AG04450 (cell line): ENCODE measurements around the gene RMRP. TPM values are rescaled to one million over a fixed set of nuclear protein-coding genes. Genes with fewer than 3 reads are reported as not detected.

Source experiments
- CTCF ChIA-PET: fragments of 300-600, 350-600 bp; formaldehyde crosslinking; extraction: SDS; loops from one replicate; lab custom pipeline; 2022; ENCODE audit warnings: antibody characterized with exemption, inconsistent platforms; lab: Charles Lee
- POLR2A ChIA-PET: fragments of 350-600 bp; formaldehyde crosslinking; extraction: SDS; loops from one replicate; lab custom pipeline; 2021; ENCODE audit warnings: antibody characterized with exemption, inconsistent platforms; lab: Yijun Ruan, JAX
- DNase-seq: peaks from one replicate; pipeline ENCODE4 v3.0.0-alpha.2; 2011; ENCODE audit warnings: low read depth, low spot score
- H3K27ac ChIP-seq: one replicate; pipeline ENCODE4 v1.5.1; 2012; ENCODE audit warnings: low read depth, low read length, control low read depth
- H3K27me3 ChIP-seq: one replicate; pipeline ENCODE4 v1.6.0; 2012; ENCODE audit warnings: low read length; ENCODE audit not compliant: control insufficient read depth, insufficient read depth
- H3K4me3 ChIP-seq: 2 replicates; pipeline ENCODE4 v1.5.1; 2011; ENCODE audit warnings: mild to moderate bottlenecking, low read depth, low read length, control low read depth
- H3K9me3 ChIP-seq: 2 replicates; pipeline ENCODE4 v1.5.1; 2012; ENCODE audit warnings: low read length; ENCODE audit not compliant: control insufficient read depth, insufficient read depth
- polyA plus RNA-seq: library from polyadenylated mRNA; depleted of rRNA; stranded (reverse); fragments of >200 nt; gene quantifications from 2 replicates; pipeline ENCODE4 v1.2.3, GENCODE V29; 2011
- TF ChIP-seq, protein P1 (sequence below): IDR thresholded peaks from 2 replicates; pipeline ENCODE4 v1.5.1; 2011; ENCODE audit warnings: low read depth, low read length, control low read depth, inconsistent platforms

RMRP gene
- polyA plus RNA-seq, 1 experiment: 173 TPM

DNA sequence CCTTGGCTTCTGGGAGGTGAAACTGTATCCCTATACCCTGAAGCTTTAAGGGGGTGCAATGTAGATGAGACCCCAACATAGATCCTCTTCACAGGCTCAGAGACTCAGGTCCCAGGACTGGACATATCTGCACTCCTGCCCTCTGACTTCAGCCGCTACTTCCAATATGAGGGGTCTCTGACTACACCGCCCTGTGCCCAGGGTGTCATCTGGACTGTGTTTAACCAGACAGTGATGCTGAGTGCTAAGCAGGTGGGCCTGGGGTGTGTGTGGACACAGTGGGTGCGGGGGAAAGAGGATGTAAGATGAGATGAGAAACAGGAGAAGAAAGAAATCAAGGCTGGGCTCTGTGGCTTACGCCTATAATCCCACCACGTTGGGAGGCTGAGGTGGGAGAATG, 21.3 kb upstream of the RMRP start:
- TF ChIP-seq, protein P1, sequence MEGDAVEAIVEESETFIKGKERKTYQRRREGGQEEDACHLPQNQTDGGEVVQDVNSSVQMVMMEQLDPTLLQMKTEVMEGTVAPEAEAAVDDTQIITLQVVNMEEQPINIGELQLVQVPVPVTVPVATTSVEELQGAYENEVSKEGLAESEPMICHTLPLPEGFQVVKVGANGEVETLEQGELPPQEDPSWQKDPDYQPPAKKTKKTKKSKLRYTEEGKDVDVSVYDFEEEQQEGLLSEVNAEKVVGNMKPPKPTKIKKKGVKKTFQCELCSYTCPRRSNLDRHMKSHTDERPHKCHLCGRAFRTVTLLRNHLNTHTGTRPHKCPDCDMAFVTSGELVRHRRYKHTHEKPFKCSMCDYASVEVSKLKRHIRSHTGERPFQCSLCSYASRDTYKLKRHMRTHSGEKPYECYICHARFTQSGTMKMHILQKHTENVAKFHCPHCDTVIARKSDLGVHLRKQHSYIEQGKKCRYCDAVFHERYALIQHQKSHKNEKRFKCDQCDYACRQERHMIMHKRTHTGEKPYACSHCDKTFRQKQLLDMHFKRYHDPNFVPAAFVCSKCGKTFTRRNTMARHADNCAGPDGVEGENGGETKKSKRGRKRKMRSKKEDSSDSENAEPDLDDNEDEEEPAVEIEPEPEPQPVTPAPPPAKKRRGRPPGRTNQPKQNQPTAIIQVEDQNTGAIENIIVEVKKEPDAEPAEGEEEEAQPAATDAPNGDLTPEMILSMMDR: no peak
- no peak for DNase-seq
- Histone ChIP-seq H3K4me3 (no peak overlapping the region), H3K9me3 (no peaks in the 10 kb centered on the region; the same call in 1 of the 2 replicates), H3K27me3 (no peaks in the 10 kb centered on the region), H3K27ac (no peak overlapping the region)
- ChIA-PET CTCF (interaction anchor here (1.3 to 2.0 kb wide), 3 partner anchors 15 to 18 kb away, joined by 3 to 8 read pairs (median 6); partner anchors contain the start of gene ARHGEF39), POLR2A (interaction anchor here (1.6 to 3.8 kb wide), 5 partner anchors 9 to 49 kb away, joined by 9 to 44 read pairs (median 13); partner anchors contain the start of genes ARHGEF39, CCDC107, RMRP and TPM2)

DNA sequence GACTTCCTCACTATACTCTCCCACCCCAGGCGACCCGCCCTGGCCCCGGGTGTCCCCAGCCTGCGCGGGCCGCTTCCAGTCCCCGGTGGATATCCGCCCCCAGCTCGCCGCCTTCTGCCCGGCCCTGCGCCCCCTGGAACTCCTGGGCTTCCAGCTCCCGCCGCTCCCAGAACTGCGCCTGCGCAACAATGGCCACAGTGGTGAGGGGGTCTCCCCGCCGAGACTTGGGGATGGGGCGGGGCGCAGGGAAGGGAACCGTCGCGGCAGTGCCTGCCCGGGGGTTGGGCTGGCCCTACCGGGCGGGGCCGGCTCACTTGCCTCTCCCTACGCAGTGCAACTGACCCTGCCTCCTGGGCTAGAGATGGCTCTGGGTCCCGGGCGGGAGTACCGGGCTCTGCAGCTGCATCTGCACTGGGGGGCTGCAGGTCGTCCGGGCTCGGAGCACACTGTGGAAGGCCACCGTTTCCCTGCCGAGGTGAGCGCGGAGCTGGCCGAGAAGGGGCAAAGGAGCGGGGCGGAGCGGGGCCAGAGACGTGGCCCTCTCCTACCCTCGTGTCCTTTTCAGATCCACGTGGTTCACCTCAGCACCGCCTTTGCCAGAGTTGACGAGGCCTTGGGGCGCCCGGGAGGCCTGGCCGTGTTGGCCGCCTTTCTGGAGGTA, 18.0 kb upstream of the RMRP start:
- Histone ChIP-seq H3K27me3 (no peaks in the 10 kb centered on the region), H3K9me3 (no peaks in the 10 kb centered on the region; the same call in 1 of the 2 replicates), H3K27ac (no peak overlapping the region), H3K4me3 (peak overlapping the region; percentile 51)
- no peak for DNase-seq
- POLR2A ChIA-PET: interaction anchor here (0.6 to 1.9 kb wide), 7 partner anchors 8 to 56 kb away, joined by 3 to 12 read pairs (median 4); partner anchors contain the start of gene TLN1
- CTCF ChIA-PET: interaction anchor here (0.7 to 1.6 kb wide), 2 partner anchors 15 to 59 kb away, joined by 3 to 8 read pairs; no protein-coding TSS in a partner anchor
- TF ChIP-seq, protein P1: no peak

DNA sequence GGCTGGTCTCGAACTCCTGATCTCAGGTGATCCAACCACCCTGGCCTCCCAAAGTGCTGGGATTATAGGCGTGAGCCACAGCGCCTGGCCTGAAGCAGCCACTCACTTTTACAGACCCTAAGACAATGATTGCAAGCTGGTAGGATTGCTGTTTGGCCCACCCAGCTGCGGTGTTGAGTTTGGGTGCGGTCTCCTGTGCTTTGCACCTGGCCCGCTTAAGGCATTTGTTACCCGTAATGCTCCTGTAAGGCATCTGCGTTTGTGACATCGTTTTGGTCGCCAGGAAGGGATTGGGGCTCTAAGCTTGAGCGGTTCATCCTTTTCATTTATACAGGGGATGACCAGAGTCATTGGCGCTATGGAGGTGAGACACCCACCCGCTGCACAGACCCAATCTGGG, 17.4 kb upstream of the RMRP start:
- Histone ChIP-seq H3K27ac (no peak overlapping the region), H3K4me3 (peak overlapping the region; percentile 51), H3K27me3 (no peaks in the 10 kb centered on the region), H3K9me3 (no peaks in the 10 kb centered on the region; the same call in 1 of the 2 replicates)
- POLR2A ChIA-PET: interaction anchor here (0.6 to 1.9 kb wide), 7 partner anchors 9 to 57 kb away, joined by 3 to 12 read pairs (median 4); partner anchors contain the start of gene TLN1
- CTCF ChIA-PET: interaction anchor here (0.7 to 1.6 kb wide), 3 partner anchors 14 to 59 kb away, joined by 3 to 9 read pairs (median 8); no protein-coding TSS in a partner anchor
- DNase-seq: no peak
- TF ChIP-seq, protein P1: no peak

DNA sequence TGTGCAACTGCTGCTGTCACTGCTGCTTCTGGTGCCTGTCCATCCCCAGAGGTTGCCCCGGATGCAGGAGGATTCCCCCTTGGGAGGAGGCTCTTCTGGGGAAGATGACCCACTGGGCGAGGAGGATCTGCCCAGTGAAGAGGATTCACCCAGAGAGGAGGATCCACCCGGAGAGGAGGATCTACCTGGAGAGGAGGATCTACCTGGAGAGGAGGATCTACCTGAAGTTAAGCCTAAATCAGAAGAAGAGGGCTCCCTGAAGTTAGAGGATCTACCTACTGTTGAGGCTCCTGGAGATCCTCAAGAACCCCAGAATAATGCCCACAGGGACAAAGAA, 16.2 kb upstream of the RMRP start:
- H3K4me3 ChIP-seq: no peak overlapping the region
- ChIA-PET CTCF (interaction anchor here (1.1 kb wide), 1 partner anchor 22 kb away, joined by 5 read pairs; no protein-coding TSS in a partner anchor), POLR2A (interaction anchor here (0.7 to 1.4 kb wide), 3 partner anchors 16 to 57 kb away, joined by 3 to 6 read pairs (median 3); partner anchors contain the start of genes CREB3 and TLN1)

More for the DNA sequence above, 16.2 kb upstream of the RMRP start:
- Histone ChIP-seq H3K9me3 (no peaks in the 10 kb centered on the region; the same call in 1 of the 2 replicates), H3K27ac (no peak overlapping the region), H3K27me3 (no peaks in the 10 kb centered on the region)
- DNase-seq: no peak
- TF ChIP-seq, protein P1: no peak
